Activated B cell treated with CpG ODN at 0.5 μM for 24 hours (primary cell): ENCODE results near the gene ASTN2. TPM values are rescaled to one million over a fixed set of nuclear protein-coding genes. Genes with fewer than 3 reads are reported as not detected.

ENCODE experiments used
- ATAC-seq: fragments of 200-7000 bp; cut with Tn5 transposase; one replicate; pipeline ENCODE4 v1.10.0; 2021; ENCODE audit warnings: low read depth, mild to moderate bottlenecking, moderate library complexity
- CTCF ChIA-PET: fragments of 350-600 bp; sonication (Branson Sonifier 250); formaldehyde crosslinking; loops from one replicate; lab custom pipeline; 2021; ENCODE audit warnings: antibody characterized with exemption; lab: Charles Lee
- POLR2A ChIA-PET: fragments of 350-600 bp; sonication (Branson Sonifier 250); formaldehyde crosslinking; loops from one replicate; lab custom pipeline; 2021; ENCODE audit warnings: antibody characterized with exemption; lab: Charles Lee
- DNase-seq: peaks from one replicate; pipeline ENCODE4 v3.0.0; 2022
- H3K27ac Mint-ChIP-seq: one replicate; pipeline ENCODE4 v1.8.0; 2020; ENCODE audit warnings: mixed read lengths
- H3K27me3 Mint-ChIP-seq: one replicate; pipeline ENCODE4 v1.8.0; 2021; ENCODE audit warnings: mixed read lengths
- H3K36me3 Mint-ChIP-seq: one replicate; pipeline ENCODE4 v1.8.0; 2021; ENCODE audit warnings: low read depth, mixed read lengths
- H3K4me1 Mint-ChIP-seq: one replicate; pipeline ENCODE4 v1.8.0; 2021; ENCODE audit warnings: mixed read lengths
- H3K4me3 Mint-ChIP-seq: one replicate; pipeline ENCODE4 v1.8.0; 2020; ENCODE audit warnings: mild to moderate bottlenecking, mixed read lengths
- H3K9me3 Mint-ChIP-seq: one replicate; pipeline ENCODE4 v1.8.0; 2020; ENCODE audit warnings: mixed read lengths
- CTCF ChIP-seq: fragments of 200-600 bp; IDR thresholded peaks from one replicate; pipeline ENCODE4 v1.8.0; 2022; ENCODE audit warnings: antibody characterized with exemption, mild to moderate bottlenecking
- intact Hi-C: fragments of 100-400 bp; cut with micrococcal nuclease; formaldehyde crosslinking; loops from one replicate; pipeline ENCODE4 v1.15.1; 2024
- total RNA-seq: library from RNA; stranded (reverse); gene quantifications from 2 replicates; pipeline ENCODE4 v1.2.3, GENCODE V29; 2022

Gene ASTN2
- total RNA-seq, 1 donor from 2014 or later: 2.3 TPM

GRCh38 chr9:117151716-117152115 is 263.1 kb downstream of the ASTN2 start:
- Mint-ChIP-seq H3K4me1 (no peaks in the 10 kb centered on the region), H3K36me3 (no peaks in the 10 kb centered on the region), H3K27me3 (no peaks in the 10 kb centered on the region), H3K27ac (no peak overlapping the region), H3K9me3 (peaks cover 2% of the 10 kb centered on the region), H3K4me3 (no peak overlapping the region)
- CTCF ChIA-PET: no interaction called here
- ATAC-seq (no peak), DNase-seq (no peak)
- no peak for TF ChIP-seq CTCF
- POLR2A ChIA-PET: no interaction called here
- intact Hi-C loops: no loop called here

- intact Hi-C loops: no loop called here
- no peak overlapping the region for H3K4me3 Mint-ChIP-seq
- H3K27me3 Mint-ChIP-seq: no peaks in the 10 kb centered on the region
- H3K4me1 Mint-ChIP-seq: no peaks in the 10 kb centered on the region
- no peaks in the 10 kb centered on the region for H3K36me3 Mint-ChIP-seq
- no peaks in the 10 kb centered on the region for H3K9me3 Mint-ChIP-seq
- no peak for TF ChIP-seq CTCF
- no peak for ATAC-seq
- ChIA-PET POLR2A (no interaction called here), CTCF (no interaction called here)
- DNase-seq: no peak
- no peak overlapping the region for H3K27ac Mint-ChIP-seq
These were observed 264.9 kb downstream of the ASTN2 start for GRCh38 chr9:117149996-117150395.

GRCh38 chr9:117145811-117146490 is 268.9 kb downstream of the ASTN2 start:
- Mint-ChIP-seq H3K36me3 (no peaks in the 10 kb centered on the region), H3K27ac (no peak overlapping the region)

GRCh38 chr9:117145081-117145480 is 269.8 kb downstream of the ASTN2 start:
- ChIA-PET CTCF (no interaction called here), POLR2A (no interaction called here)
- intact Hi-C loops: no loop called here
- Mint-ChIP-seq H3K4me1 (no peaks in the 10 kb centered on the region), H3K36me3 (no peaks in the 10 kb centered on the region), H3K4me3 (no peak overlapping the region), H3K27ac (no peak overlapping the region), H3K9me3 (no peaks in the 10 kb centered on the region), H3K27me3 (no peaks in the 10 kb centered on the region)
- no peak for TF ChIP-seq CTCF
- ATAC-seq (no peak), DNase-seq (no peak)

More at GRCh38 chr9:117145811-117146490, 268.9 kb downstream of the ASTN2 start:
- intact Hi-C loops: no loop called here
- Mint-ChIP-seq H3K27me3 (no peaks in the 10 kb centered on the region), H3K4me1 (no peaks in the 10 kb centered on the region), H3K9me3 (no peaks in the 10 kb centered on the region), H3K4me3 (no peak overlapping the region)
- ATAC-seq: no peak
- ChIA-PET CTCF (no interaction called here), POLR2A (no interaction called here)
- no peak for TF ChIP-seq CTCF
- no peak for DNase-seq

GRCh38 chr9:117138231-117138630 is 276.6 kb downstream of the ASTN2 start:
- no peak overlapping the region for H3K4me3 Mint-ChIP-seq
- TF ChIP-seq CTCF: no peak
- no peaks in the 10 kb centered on the region for H3K9me3 Mint-ChIP-seq
- no peaks in the 10 kb centered on the region for H3K4me1 Mint-ChIP-seq
- DNase-seq: no peak
- ATAC-seq: no peak
- H3K36me3 Mint-ChIP-seq: no peaks in the 10 kb centered on the region
- ChIA-PET CTCF (no interaction called here), POLR2A (no interaction called here)
- H3K27ac Mint-ChIP-seq: no peak overlapping the region
- H3K27me3 Mint-ChIP-seq: no peaks in the 10 kb centered on the region
- intact Hi-C loops: no loop called here
